OCI-LY1 (cell line): ENCODE results near the gene ONECUT3.

Experiments
- H2AFZ ChIP-seq: fragments of 200-600 bp; sonication (generic), shearing (Covaris generic); 2 replicates; pipeline ENCODE4 v1.6.0; 2014; ENCODE audit warnings: antibody characterized with exemption, mild to moderate bottlenecking, low read length
- H3F3A ChIP-seq: fragments of 200-600 bp; sonication (generic), shearing (Covaris generic); 2 replicates; pipeline ENCODE4 v1.6.0; 2014; ENCODE audit warnings: mild to moderate bottlenecking, antibody characterized with exemption, low read length, moderate library complexity; ENCODE audit not compliant: insufficient read depth
- H3K27ac ChIP-seq: fragments of 200-600 bp; sonication (generic); 2 replicates; pipeline ENCODE4 v1.5.1; 2014; ENCODE audit warnings: low read length, mixed run types, mild to moderate bottlenecking, low read depth; ENCODE audit not compliant: poor library complexity, severe bottlenecking
- H3K27me3 ChIP-seq: fragments of 200-600 bp; sonication (generic); 2 replicates; pipeline ENCODE4 v1.6.0; 2014; ENCODE audit warnings: antibody characterized with exemption, mild to moderate bottlenecking, low read length, moderate library complexity; ENCODE audit not compliant: insufficient read depth
- H3K36me3 ChIP-seq: fragments of 200-600 bp; sonication (generic); 2 replicates; pipeline ENCODE4 v1.6.1; 2014; ENCODE audit warnings: mild to moderate bottlenecking, antibody characterized with exemption, low read length, moderate library complexity, mixed read lengths; ENCODE audit not compliant: insufficient read depth
- H3K4me1 ChIP-seq: fragments of 200-600 bp; sonication (generic); 2 replicates; pipeline ENCODE4 v1.5.1; 2014; ENCODE audit warnings: mild to moderate bottlenecking, low read length, moderate library complexity; ENCODE audit not compliant: insufficient read depth, severe bottlenecking
- H3K4me2 ChIP-seq: fragments of 200-600 bp; sonication (generic), shearing (Covaris generic); 2 replicates; pipeline ENCODE4 v1.6.1; 2014; ENCODE audit warnings: low read length
- H3K4me3 ChIP-seq: fragments of 200-600 bp; sonication (generic); 2 replicates; pipeline ENCODE4 v1.5.1; 2014; ENCODE audit warnings: low read length, low read depth, mild to moderate bottlenecking, mixed read lengths; ENCODE audit not compliant: poor library complexity, severe bottlenecking
- H3K79me2 ChIP-seq: fragments of 200-600 bp; shearing (Covaris generic); 2 replicates; pipeline ENCODE4 v1.6.1; 2016; ENCODE audit warnings: mixed run types, low read length, mixed read lengths; ENCODE audit not compliant: insufficient read depth
- H3K9ac ChIP-seq: fragments of 200-600 bp; sonication (generic), shearing (Covaris generic); 2 replicates; pipeline ENCODE4 v1.6.1; 2014; ENCODE audit warnings: mild to moderate bottlenecking, low read length, mixed read lengths
- H3K9me2 ChIP-seq: fragments of 200-600 bp; sonication (generic), shearing (Covaris generic); 2 replicates; pipeline ENCODE4 v1.6.1; 2014; ENCODE audit warnings: low read depth, mild to moderate bottlenecking, low read length, mixed read lengths
- H3K9me3 ChIP-seq: fragments of 200-600 bp; shearing (Covaris generic); 2 replicates; pipeline ENCODE4 v1.6.1; 2014; ENCODE audit warnings: low read length, mixed read lengths
- H4K20me1 ChIP-seq: fragments of 200-600 bp; sonication (generic), shearing (Covaris generic); 2 replicates; pipeline ENCODE4 v1.6.0; 2016; ENCODE audit warnings: mild to moderate bottlenecking, low read length; ENCODE audit not compliant: insufficient read depth
- CTCF ChIP-seq: fragments of 200-600 bp; sonication (generic), shearing (Covaris generic); IDR thresholded peaks from 2 replicates; pipeline ENCODE4 v1.5.1; 2017; ENCODE audit warnings: mild to moderate bottlenecking, antibody characterized with exemption, low read length, moderate library complexity, mixed read lengths
- EZH2 ChIP-seq: fragments of 200-600 bp; sonication (generic), shearing (Covaris generic); IDR thresholded peaks from 2 replicates; pipeline ENCODE4 v1.8.0; 2017; ENCODE audit warnings: borderline replicate concordance, mixed run types, mild to moderate bottlenecking, antibody characterized with exemption, low read length, moderate library complexity, mixed read lengths

The ONECUT3 gene

GRCh38 chr19:1728816-1729567, 24.3 kb upstream of the ONECUT3 start:
- no peaks in the 10 kb centered on the region for H3K9me2 ChIP-seq
- H3K4me2 ChIP-seq: no peak overlapping the region
- H3K9me3 ChIP-seq: no peaks in the 10 kb centered on the region
- no peak overlapping the region for H3K9ac ChIP-seq
- no peak overlapping the region for H3K27ac ChIP-seq
- H3F3A ChIP-seq: no peaks in the 10 kb centered on the region
- H2AFZ ChIP-seq: no peak overlapping the region
- H3K79me2 ChIP-seq: no peaks in the 10 kb centered on the region
- H3K4me3 ChIP-seq: no peak overlapping the region
- H3K27me3 ChIP-seq: peaks cover 8% of the 10 kb centered on the region; the same call in 1 of the 2 replicates
- no peaks in the 10 kb centered on the region for H4K20me1 ChIP-seq
- H3K36me3 ChIP-seq: no peaks in the 10 kb centered on the region
- H3K4me1 ChIP-seq: no peaks in the 10 kb centered on the region
- TF ChIP-seq CTCF: no peak

GRCh38 chr19:1729568-1729925, 23.8 kb upstream of the ONECUT3 start:
- Histone ChIP-seq H3K4me2 (no peak overlapping the region), H3K4me3 (no peak overlapping the region), H3K27me3 (peaks cover 8% of the 10 kb centered on the region; the same call in 1 of the 2 replicates), H4K20me1 (no peaks in the 10 kb centered on the region), H3K36me3 (no peaks in the 10 kb centered on the region), H3K9me3 (no peaks in the 10 kb centered on the region), H3F3A (no peaks in the 10 kb centered on the region), H3K27ac (no peak overlapping the region), H3K9ac (no peak overlapping the region), H3K79me2 (no peaks in the 10 kb centered on the region), H3K4me1 (no peaks in the 10 kb centered on the region), H2AFZ (no peak overlapping the region), H3K9me2 (no peaks in the 10 kb centered on the region)
- TF ChIP-seq CTCF (no peak), EZH2 (no peak)

GRCh38 chr19:1730157-1730556, 23.1 kb upstream of the ONECUT3 start:
- no peak for TF ChIP-seq EZH2
- no peak for TF ChIP-seq CTCF

More at GRCh38 chr19:1730157-1730556, 23.1 kb upstream of the ONECUT3 start:
- no peak overlapping the region for H3K4me2 ChIP-seq
- no peaks in the 10 kb centered on the region for H3K36me3 ChIP-seq
- H3K79me2 ChIP-seq: no peaks in the 10 kb centered on the region
- no peaks in the 10 kb centered on the region for H3K9me2 ChIP-seq
- H3K27me3 ChIP-seq: peaks cover 8% of the 10 kb centered on the region; the same call in 1 of the 2 replicates
- H3K9ac ChIP-seq: no peak overlapping the region
- no peaks in the 10 kb centered on the region for H3F3A ChIP-seq
- no peak overlapping the region for H3K27ac ChIP-seq
- H3K4me3 ChIP-seq: no peak overlapping the region
- H3K9me3 ChIP-seq: no peaks in the 10 kb centered on the region
- no peaks in the 10 kb centered on the region for H4K20me1 ChIP-seq
- no peaks in the 10 kb centered on the region for H3K4me1 ChIP-seq
- no peak overlapping the region for H2AFZ ChIP-seq
